Activated T-cell treated with anti-CD3 and anti-CD28 coated beads, Interleukin-2, amount 50 U/mL, for 72 hours (primary cell): Measurements from ENCODE around the gene AKAP13. TPM values are rescaled to one million over a fixed set of nuclear protein-coding genes. Genes with fewer than 3 reads are reported as not detected.

Experiments
- ATAC-seq, 2 donors: fragments of 150-1000 bp; cut with Tn5 transposase; replicated peaks in 1 of 2; 2 replicates each; pipeline ENCODE4 v1.10.0; 2021; ENCODE audit warnings: moderate library complexity in 2 of 2, mild to moderate bottlenecking in 1 of 2
- DNase-seq, 2 donors: peaks; one replicate each; pipeline ENCODE4 v3.0.0; 2021 to 2022; ENCODE audit warnings: mixed read lengths in 1 of 2
- H3K27ac Mint-ChIP-seq: one replicate; pipeline ENCODE4 v1.8.0; 2022; ENCODE audit warnings: mild to moderate bottlenecking, moderate library complexity, mixed read lengths
- H3K27me3 Mint-ChIP-seq: one replicate; pipeline ENCODE4 v1.8.0; 2022; ENCODE audit warnings: low read depth, mixed read lengths
- H3K36me3 Mint-ChIP-seq, 2 donors: one replicate each; pipeline ENCODE4 v1.8.0; 2022; ENCODE audit warnings: mixed read lengths in 2 of 2, mild to moderate bottlenecking in 1 of 2; ENCODE audit not compliant: insufficient read depth in 2 of 2
- H3K4me1 Mint-ChIP-seq: one replicate; pipeline ENCODE4 v1.8.0; 2022; ENCODE audit warnings: low read depth, mixed read lengths
- H3K4me3 Mint-ChIP-seq, 2 donors: one replicate each; pipeline ENCODE4 v1.8.0; 2022; ENCODE audit warnings: mild to moderate bottlenecking in 2 of 2, mixed read lengths in 2 of 2, moderate library complexity in 2 of 2
- H3K9me3 Mint-ChIP-seq, 2 donors: one replicate each; pipeline ENCODE4 v1.8.0; 2022; ENCODE audit warnings: mixed read lengths in 2 of 2
- total RNA-seq, 2 donors: library from RNA; stranded (reverse); gene quantifications; one replicate each; pipeline ENCODE4 v1.2.3, GENCODE V29; 2022

AKAP13 gene
- total RNA-seq, 2 donors from 2014 or later = 134 to 185 TPM

DNA sequence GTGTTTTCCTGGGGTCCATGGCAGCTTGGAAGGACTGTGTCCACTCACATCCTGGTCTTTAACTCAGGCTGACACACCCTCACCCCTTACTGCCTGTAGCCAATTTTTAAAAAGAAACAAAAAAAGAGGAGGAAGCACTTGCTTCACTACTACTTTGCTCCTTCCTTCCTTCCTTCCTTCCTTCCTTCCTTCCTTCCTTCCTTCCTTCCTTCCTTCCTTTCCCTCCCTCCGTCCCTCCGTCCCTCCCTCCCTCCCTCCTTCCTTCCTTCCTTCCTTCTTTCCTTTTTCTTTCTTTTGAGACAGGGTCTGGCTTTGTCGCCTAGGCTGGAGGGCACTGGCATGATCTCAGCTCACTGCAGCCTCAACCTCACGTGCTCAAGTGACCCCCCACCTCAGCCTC, 25.5 kb upstream of the AKAP13 start:
- no peak overlapping the region for H3K27ac Mint-ChIP-seq
- peaks cover 3% of the 10 kb centered on the region in 2 donors for H3K36me3 Mint-ChIP-seq
- H3K4me3 Mint-ChIP-seq = no peak overlapping the region
- no peak for DNase-seq
- peaks cover 21% of the 10 kb centered on the region for H3K4me1 Mint-ChIP-seq
- peaks cover 11% of the 10 kb centered on the region for H3K27me3 Mint-ChIP-seq
- ATAC-seq = no peak
- peaks cover 3 to 4% of the 10 kb centered on the region in 2 donors for H3K9me3 Mint-ChIP-seq

DNA sequence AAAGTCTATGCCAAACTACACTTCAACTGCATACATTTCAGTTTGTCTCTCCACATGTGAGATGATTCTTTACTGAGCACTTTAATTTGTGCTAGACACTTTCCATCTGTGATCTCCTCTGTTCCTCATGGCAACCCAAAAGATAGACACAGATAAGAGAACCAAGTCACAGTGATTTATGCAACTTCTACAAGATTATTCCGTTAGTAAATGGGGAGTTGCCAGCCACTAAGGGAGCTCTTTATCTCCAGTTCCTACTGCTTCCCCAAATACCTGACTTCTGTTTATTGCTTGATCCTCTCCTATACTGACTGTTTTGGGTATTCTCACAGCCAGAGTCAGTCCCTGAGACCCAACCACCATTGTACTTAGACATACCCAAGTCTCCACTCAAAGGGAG, 24.1 kb upstream of the AKAP13 start:
- DNase-seq (no peak), ATAC-seq (no peak)
- peaks cover 13% of the 10 kb centered on the region for H3K27me3 Mint-ChIP-seq
- peaks cover 21% of the 10 kb centered on the region for H3K4me1 Mint-ChIP-seq
- H3K36me3 Mint-ChIP-seq = peaks cover 3% of the 10 kb centered on the region in 2 donors
- H3K27ac Mint-ChIP-seq = no peak overlapping the region
- H3K4me3 Mint-ChIP-seq = no peak overlapping the region
- H3K9me3 Mint-ChIP-seq = peaks cover 3 to 4% of the 10 kb centered on the region in 2 donors

DNA sequence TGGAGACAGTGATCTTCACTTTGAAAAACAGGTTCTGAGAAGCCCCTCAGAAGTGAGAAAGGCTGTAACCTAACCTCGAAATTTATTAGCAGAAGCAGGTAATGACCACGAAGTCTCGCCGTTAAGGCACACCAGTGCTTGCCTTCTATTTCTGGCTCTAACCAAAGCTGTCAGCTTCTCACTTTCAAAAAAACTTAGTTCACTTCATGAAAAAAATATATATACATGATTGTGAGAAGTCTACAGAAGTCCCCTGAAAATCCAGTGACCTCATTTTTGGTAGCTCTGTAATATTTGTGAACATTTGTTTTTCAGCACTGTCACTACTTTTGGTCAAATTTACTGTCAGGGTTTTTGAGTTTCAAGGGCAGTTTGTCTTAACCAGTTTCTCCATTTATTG, 19.1 kb upstream of the AKAP13 start:
- H3K4me3 Mint-ChIP-seq = no peak overlapping the region
- no peaks in the 10 kb centered on the region for H3K36me3 Mint-ChIP-seq
- DNase-seq = no peak
- H3K9me3 Mint-ChIP-seq = no peaks in the 10 kb centered on the region
- peaks cover 16% of the 10 kb centered on the region for H3K4me1 Mint-ChIP-seq
- no peak overlapping the region for H3K27ac Mint-ChIP-seq
- H3K27me3 Mint-ChIP-seq = peaks cover 6% of the 10 kb centered on the region
- ATAC-seq = no peak

DNA sequence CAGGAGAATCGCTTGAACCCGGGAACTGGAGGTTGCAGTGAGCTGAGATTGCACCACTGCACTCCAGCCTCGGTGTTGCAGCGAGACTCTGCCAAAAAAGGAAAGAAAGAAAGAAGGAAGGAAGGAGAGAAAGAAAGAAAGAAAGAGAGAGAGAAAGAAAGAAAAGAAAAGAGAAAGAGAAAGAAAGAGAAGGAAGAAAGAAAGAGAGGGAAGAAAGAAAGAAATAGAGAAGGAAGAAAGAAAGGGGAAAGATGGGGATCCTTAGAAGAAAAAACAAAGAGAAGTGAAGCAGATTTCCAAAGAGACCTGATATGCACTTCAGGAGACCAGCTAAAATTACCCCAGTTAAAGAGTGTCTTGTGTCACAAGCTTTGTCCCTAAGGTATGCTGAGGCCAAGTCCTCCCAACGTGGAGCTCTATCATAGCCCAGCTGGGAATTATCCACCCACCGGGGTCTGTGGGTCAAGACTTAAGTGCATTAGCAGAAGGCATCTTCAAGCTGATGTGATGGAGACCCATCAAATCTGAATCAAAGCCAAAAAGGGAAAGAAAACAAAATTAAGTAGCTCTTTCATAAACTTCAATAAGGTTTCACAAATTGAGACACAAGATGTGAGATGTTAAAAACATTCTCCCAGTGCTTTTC, 17.8 kb upstream of the AKAP13 start:
- H3K4me1 Mint-ChIP-seq = peaks cover 11% of the 10 kb centered on the region
- no peak for ATAC-seq

DNA sequence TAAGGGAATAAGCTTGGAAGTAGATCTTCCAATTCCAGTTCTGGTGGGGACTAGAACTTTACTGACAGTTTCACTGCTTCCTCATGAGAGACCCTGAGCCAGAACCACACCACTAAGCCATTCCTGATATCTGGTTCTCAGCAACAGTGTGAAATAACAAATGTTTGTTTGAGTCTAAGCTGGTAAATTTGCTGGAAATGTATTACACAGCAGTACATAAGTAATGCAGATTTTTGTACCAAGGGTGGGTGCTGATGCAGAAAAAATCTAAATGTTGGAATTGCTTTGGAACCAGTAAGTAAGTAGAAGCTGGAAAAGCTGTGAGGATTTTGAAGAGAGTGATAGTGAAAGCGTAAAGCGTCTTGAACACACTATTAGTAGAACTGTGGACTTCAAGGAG, 14.4 kb upstream of the AKAP13 start:
- ATAC-seq = no peak
- H3K4me1 Mint-ChIP-seq = peaks cover 4% of the 10 kb centered on the region
- no peak overlapping the region for H3K4me3 Mint-ChIP-seq

More for the DNA sequence above, 17.8 kb upstream of the AKAP13 start:
- no peaks in the 10 kb centered on the region for H3K9me3 Mint-ChIP-seq
- no peak overlapping the region for H3K4me3 Mint-ChIP-seq
- no peak for DNase-seq
- H3K27ac Mint-ChIP-seq = no peak overlapping the region
- peaks cover 6% of the 10 kb centered on the region for H3K27me3 Mint-ChIP-seq
- no peaks in the 10 kb centered on the region for H3K36me3 Mint-ChIP-seq

DNA sequence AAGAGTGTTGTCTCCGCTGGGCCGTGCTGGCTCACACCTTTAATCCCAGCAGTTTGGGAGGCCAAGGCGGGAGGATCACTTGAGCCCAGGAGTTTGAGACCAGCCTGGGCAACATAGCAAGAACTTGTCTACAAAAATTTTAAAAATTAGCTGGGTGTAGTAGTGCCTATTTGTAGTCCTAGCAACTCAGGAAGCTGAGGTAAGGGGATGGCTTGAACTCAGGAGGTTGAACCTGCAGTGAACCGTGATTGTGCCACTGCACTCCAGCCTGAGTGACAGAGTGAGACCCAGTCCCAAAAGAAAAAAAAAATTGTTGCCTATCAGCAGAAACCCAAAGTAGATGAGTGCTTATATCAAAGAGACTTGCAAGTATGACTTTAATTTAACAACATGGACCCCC, 12.7 kb upstream of the AKAP13 start:
- H3K4me3 Mint-ChIP-seq = no peak overlapping the region
- peaks cover 4% of the 10 kb centered on the region for H3K4me1 Mint-ChIP-seq
- H3K9me3 Mint-ChIP-seq = no peaks in the 10 kb centered on the region
- DNase-seq = no peak
- H3K27me3 Mint-ChIP-seq = no peaks in the 10 kb centered on the region
- ATAC-seq = no peak
- H3K27ac Mint-ChIP-seq = peak overlapping the region; percentile 67
- H3K36me3 Mint-ChIP-seq = no peaks in the 10 kb centered on the region

More for the DNA sequence above, 14.4 kb upstream of the AKAP13 start:
- no peaks in the 10 kb centered on the region for H3K9me3 Mint-ChIP-seq
- no peak for DNase-seq
- no peaks in the 10 kb centered on the region for H3K27me3 Mint-ChIP-seq
- no peaks in the 10 kb centered on the region for H3K36me3 Mint-ChIP-seq
- H3K27ac Mint-ChIP-seq = no peak overlapping the region

DNA sequence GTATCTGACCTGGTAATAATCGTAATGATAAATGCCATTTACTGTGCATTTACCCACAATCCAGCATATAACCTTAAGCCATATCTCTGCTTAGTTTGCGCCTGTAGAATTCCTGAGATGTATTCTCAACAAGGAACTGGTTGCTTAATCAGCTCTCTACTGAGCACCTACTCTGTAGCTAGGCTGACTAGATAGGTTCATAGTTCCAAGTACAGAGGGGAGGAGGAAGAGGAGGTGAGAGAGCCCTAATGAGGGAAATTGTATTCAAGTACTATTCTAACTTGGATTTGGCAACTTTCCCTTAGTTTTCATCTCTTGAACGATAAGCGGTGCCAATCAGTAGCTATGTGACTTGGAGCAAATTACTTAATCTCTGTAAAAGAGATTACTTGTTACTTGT, 5.6 kb upstream of the AKAP13 start:
- peaks cover 0 to 1% of the 10 kb centered on the region in 2 donors for H3K36me3 Mint-ChIP-seq
- H3K4me1 Mint-ChIP-seq = peaks cover 23% of the 10 kb centered on the region
- no peaks in the 10 kb centered on the region for H3K9me3 Mint-ChIP-seq
- H3K4me3 Mint-ChIP-seq = no peak overlapping the region
- DNase-seq (no peak), ATAC-seq (no peak)
- H3K27ac Mint-ChIP-seq = no peak overlapping the region
- peaks cover 6% of the 10 kb centered on the region for H3K27me3 Mint-ChIP-seq

DNA sequence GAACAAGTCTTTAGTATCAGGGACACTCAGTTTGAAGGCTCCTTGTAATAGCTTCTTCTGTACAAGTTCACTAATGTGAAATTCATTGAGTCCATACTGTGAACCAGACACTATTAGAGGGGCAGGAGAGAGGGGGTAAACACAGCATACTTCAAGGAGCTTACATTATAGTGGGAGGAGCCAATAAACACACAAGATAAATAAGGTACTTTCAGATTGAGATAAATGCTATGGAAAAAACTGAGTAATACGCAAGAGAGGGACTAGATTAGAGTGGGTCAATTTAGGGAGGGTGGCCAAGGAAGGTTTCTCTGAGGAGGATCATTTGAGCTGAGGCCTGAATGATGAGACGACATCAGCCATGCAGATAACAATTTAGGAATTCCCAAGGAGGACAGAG, 3.1 kb upstream of the AKAP13 start:
- ATAC-seq (no peak), DNase-seq (no peak)
- Mint-ChIP-seq H3K27me3 (peaks cover 6% of the 10 kb centered on the region), H3K9me3 (no peaks in the 10 kb centered on the region), H3K27ac (no peak overlapping the region), H3K4me1 (peaks cover 34% of the 10 kb centered on the region), H3K36me3 (peaks cover 0 to 2% of the 10 kb centered on the region in 2 donors), H3K4me3 (peak overlapping the region in 1 of 2 donors; percentile 22)

DNA sequence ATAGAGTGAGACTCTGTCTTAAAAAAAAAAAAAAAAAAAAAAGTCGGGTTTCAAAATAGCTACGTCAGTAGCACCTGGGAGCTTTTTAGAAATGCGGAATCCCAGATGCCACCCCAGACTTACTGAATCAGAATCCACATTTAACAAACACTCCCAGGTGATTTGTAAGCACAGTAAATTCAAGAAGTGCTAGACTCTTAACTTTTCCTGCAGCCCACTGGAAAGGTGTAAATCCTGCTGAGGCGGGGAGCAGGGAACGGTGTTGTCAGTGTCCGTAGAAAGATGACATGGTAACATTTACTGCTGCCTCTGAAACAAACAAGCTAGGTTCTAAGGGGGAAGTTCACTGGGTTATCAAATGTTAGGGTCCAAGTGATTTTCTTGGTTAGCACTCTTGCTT, 2.4 kb upstream of the AKAP13 start:
- no peak overlapping the region for H3K27ac Mint-ChIP-seq
- ATAC-seq (no peak), DNase-seq (no peak)
- no peak overlapping the region for H3K4me3 Mint-ChIP-seq
- H3K27me3 Mint-ChIP-seq = peaks cover 6% of the 10 kb centered on the region
- peaks cover 42% of the 10 kb centered on the region for H3K4me1 Mint-ChIP-seq
- no peaks in the 10 kb centered on the region for H3K9me3 Mint-ChIP-seq
- peaks cover 0 to 3% of the 10 kb centered on the region in 2 donors for H3K36me3 Mint-ChIP-seq

DNA sequence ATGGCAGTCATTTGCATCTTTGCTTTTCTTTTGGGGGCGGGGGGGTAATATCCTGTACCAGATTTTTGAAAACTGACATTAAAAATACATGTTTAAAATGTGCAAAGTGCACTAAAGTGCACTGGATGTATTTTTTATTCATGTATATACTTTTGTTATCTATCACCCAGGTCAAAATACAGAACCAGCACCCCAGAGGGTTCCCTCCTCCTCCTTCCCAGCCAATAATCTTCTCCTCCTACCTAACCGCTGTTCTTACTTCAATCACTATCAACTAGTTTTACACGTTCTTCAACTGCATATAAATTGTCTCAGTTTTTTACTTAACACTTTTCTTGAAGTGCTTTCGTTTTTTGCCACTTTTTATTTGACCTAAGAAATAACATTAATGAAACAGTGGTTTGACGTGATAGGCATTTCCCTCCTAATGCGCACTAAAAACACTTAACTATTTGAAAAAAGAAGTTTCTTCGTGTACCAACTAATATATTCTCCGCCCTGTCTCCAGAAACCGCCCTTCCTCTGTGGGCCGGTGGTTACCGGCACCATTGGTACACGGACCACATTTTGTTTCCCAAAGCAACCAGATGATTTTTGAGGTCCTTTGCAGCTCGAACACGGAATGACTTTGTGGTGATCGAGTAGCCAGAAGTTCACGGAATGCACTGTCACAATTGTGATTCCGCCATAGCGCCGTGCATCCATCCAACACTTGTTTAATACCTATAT, 836 bp upstream of the AKAP13 start:
- Mint-ChIP-seq H3K9me3 (no peaks in the 10 kb centered on the region), H3K4me3 (peak overlapping the region; percentile 96 to 98), H3K27ac (peak overlapping the region; percentile 90), H3K4me1 (peaks cover 55% of the 10 kb centered on the region), H3K36me3 (peaks cover 0 to 3% of the 10 kb centered on the region in 2 donors), H3K27me3 (peaks cover 6% of the 10 kb centered on the region)
- DNase-seq (peak; percentile 48 to 51), ATAC-seq (no peak)

DNA sequence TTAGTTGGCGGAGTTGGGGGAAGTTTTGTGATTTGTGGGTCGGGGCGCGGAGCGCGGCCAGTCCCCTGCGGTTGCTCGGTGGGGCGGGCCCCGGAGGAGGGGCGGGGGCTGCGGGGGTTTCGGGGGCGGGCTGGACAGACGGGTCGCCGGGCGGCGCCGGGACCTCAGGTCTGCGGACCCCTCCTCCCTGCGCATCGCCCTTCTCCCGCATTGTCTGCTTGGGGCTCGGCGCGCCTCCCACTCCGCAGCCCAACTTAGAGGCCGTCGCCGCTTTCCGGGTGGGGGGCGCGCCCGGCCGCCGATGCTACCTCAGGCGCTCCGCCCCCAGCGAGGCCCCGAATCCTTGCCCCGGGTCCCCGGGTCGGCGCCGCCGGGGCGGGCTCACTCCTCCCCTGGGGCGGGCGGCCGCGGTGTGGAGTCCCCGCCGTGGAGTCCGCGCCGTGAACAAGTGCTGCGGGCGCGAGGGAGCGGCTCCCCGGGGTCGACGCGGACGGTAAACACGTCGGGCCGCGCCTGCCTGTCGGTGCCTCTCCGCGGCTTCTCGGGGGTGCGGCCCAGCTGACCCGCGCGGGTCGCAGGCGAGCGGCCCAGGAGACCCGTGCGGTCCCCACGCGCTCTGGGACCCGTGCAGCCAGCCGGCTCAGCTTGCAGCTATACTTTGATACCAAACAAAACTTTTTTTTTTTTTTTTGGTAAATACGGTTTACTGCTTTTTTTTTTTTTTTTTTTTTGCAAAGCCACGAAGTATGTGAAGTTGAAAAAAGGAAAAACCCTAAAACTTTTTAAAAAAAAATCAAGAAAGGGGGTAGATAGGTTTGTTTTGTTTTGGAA, 624 bp downstream of the AKAP13 start:
- ATAC-seq (peak; percentile 51 to 54), DNase-seq (peak; percentile 71 to 72)
- H3K9me3 Mint-ChIP-seq = no peaks in the 10 kb centered on the region
- H3K4me3 Mint-ChIP-seq = peak overlapping the region; percentile 84 to 96
- peaks cover 6% of the 10 kb centered on the region for H3K27me3 Mint-ChIP-seq
- peaks cover 59% of the 10 kb centered on the region for H3K4me1 Mint-ChIP-seq
- peak overlapping the region; percentile 49 for H3K27ac Mint-ChIP-seq
- peaks cover 0 to 3% of the 10 kb centered on the region in 2 donors for H3K36me3 Mint-ChIP-seq

DNA sequence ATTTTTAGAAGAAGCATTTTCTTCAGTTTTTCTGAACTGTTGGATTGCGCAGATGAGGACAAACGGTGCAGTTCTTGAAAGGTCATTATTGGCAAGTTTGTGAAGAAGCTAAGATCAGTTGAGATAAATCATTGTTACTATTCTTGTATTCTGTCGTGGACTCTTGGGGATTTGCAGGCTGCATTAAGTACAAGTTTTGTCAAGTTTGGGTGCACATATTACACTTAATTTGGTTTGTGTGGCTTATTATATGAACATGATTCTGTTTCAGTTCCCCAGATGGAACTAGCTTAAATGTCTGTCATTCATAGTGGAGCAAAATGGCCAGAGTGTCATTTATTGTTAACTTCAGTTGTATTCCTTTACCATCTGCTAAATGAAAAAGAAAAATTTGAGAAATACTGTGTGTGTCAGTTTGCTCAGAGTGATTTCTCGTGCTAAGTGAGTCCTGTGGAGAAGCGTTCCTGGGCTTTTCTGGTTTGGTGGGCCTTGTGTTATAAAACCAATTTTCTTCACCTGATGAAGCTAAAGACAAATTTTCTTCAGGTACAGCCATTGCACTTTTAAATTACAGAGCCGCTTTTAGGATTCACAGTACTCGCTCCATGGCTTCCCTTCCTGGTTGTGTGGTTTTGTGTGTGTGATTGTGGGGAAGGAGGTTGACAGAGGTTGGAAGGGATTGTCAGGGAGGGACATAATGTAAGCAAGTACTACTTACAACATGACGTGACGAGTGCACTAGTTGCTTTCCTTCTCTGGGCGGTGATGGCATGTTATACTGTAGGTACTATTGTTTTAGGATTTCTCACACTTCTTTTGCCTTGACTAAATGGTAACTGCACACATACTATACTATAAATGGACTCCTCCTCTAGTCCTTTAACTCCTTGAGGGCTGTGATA, 1.7 kb downstream of the AKAP13 start:
- Mint-ChIP-seq H3K27me3 (peaks cover 4% of the 10 kb centered on the region), H3K27ac (peak overlapping the region; percentile 75), H3K36me3 (peaks cover 0 to 3% of the 10 kb centered on the region in 2 donors), H3K9me3 (no peaks in the 10 kb centered on the region), H3K4me3 (peak overlapping the region; percentile 83 to 96), H3K4me1 (peaks cover 52% of the 10 kb centered on the region)
- no peak for DNase-seq
- no peak for ATAC-seq
